NCI-H2227 (cell line): ENCODE data around the gene ALG12.

Source experiments
- DNase-seq: peaks from one replicate; lab custom pipeline; 2025; ENCODE audit not compliant: unreplicated experiment; lab: John Stamatoyannopoulos, UW

ALG12 gene

GRCh38 chr22:49930596-49931412 is 12.6 kb upstream of the ALG12 start:
- DNase-seq: peak; percentile 12

- DNase-seq: peak; percentile 24
Observed at GRCh38 chr22:49929994-49930575, 11.8 kb upstream of the ALG12 start.

- peak; percentile 70 for DNase-seq
Observed at GRCh38 chr22:49929211-49929979, 11.2 kb upstream of the ALG12 start.

GRCh38 chr22:49928555-49929210 is 10.4 kb upstream of the ALG12 start:
- no peak for DNase-seq

- no peak for DNase-seq
Observed at GRCh38 chr22:49928185-49928495, 9.9 kb upstream of the ALG12 start.

- no peak for DNase-seq
Observed at GRCh38 chr22:49927483-49928184, 9.4 kb upstream of the ALG12 start.

- DNase-seq: no peak
Observed at GRCh38 chr22:49926916-49927315, 8.7 kb upstream of the ALG12 start.

- DNase-seq: no peak
Observed at GRCh38 chr22:49925525-49926128, 7.4 kb upstream of the ALG12 start.

- no peak for DNase-seq
Observed at GRCh38 chr22:49924113-49924833, 6.0 kb upstream of the ALG12 start.

- DNase-seq: no peak
Observed at GRCh38 chr22:49923445-49923844, 5.2 kb upstream of the ALG12 start.

- no peak for DNase-seq
Observed at GRCh38 chr22:49922926-49923325, 4.7 kb upstream of the ALG12 start.

- no peak for DNase-seq
Observed at GRCh38 chr22:49922484-49922883, 4.2 kb upstream of the ALG12 start.

GRCh38 chr22:49921508-49922278 is 3.5 kb upstream of the ALG12 start:
- no peak for DNase-seq

GRCh38 chr22:49920859-49921258 is 2.6 kb upstream of the ALG12 start:
- DNase-seq: no peak

- no peak for DNase-seq
Observed at GRCh38 chr22:49918911-49919881, 958 bp upstream of the ALG12 start.

- DNase-seq: no peak
Observed at GRCh38 chr22:49916831-49917230, 1.4 kb downstream of the ALG12 start.

GRCh38 chr22:49915610-49916009 is 2.6 kb downstream of the ALG12 start:
- no peak for DNase-seq

GRCh38 chr22:49914256-49914655 is 4.0 kb downstream of the ALG12 start:
- no peak for DNase-seq
